NB4 (cell line): ENCODE measurements around the gene LIPA.

Experiments
- CTCF ChIP-seq: IDR thresholded peaks from one replicate; pipeline ENCODE4 v1.5.1; 2012; ENCODE audit warnings: low read depth, low read length
- MYC ChIP-seq: IDR thresholded peaks from 2 replicates; pipeline ENCODE4 v1.6.1; 2011; ENCODE audit warnings: low read depth, low read length
- POLR2A ChIP-seq: IDR thresholded peaks from 2 replicates; pipeline ENCODE4 v1.6.1; 2011; ENCODE audit warnings: mild to moderate bottlenecking; ENCODE audit not compliant: insufficient read length; ENCODE audit errors: extremely low read depth
- TF ChIP-seq, protein P1 (sequence below): IDR thresholded peaks from 2 replicates; pipeline ENCODE4 v1.6.1; 2011; ENCODE audit warnings: low read depth, low read length

DNA sequence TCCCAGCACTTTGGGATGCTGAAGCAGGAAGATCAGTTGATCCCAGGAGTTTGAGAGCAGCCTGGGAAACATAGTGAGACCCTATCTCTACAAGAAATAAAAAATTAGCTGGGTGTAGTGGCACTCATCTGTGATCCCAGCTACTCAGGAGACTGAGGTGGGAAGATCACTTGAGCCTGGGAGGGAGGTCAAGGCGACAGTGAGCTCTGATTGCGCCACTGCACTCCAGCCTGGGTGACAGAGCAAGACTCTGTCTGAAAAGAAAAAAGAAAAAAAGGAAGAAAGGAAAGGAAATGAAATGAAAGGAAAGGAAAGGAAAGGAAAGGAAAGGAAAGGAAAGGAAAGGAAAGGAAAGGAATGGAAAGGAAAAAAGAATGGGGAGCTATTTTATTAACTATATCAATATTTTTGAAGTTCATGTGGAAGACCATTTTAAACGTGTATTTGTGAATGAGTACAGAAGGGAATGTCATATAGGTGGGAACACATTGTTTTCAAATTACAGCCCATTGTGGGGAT lies 43.2 kb upstream of the LIPA start:
- TF ChIP-seq, protein P1, sequence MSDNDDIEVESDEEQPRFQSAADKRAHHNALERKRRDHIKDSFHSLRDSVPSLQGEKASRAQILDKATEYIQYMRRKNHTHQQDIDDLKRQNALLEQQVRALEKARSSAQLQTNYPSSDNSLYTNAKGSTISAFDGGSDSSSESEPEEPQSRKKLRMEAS = no peak
- TF ChIP-seq CTCF (no peak), POLR2A (no peak), MYC (no peak)
